Measurements from ENCODE around the gene FAM185A.
"Not testable (repeated sequence)": the region's sequence is repeated elsewhere in the genome, so short reads cannot be mapped to it uniquely, and the experiment has no call there.

Gene FAM185A

DNA sequence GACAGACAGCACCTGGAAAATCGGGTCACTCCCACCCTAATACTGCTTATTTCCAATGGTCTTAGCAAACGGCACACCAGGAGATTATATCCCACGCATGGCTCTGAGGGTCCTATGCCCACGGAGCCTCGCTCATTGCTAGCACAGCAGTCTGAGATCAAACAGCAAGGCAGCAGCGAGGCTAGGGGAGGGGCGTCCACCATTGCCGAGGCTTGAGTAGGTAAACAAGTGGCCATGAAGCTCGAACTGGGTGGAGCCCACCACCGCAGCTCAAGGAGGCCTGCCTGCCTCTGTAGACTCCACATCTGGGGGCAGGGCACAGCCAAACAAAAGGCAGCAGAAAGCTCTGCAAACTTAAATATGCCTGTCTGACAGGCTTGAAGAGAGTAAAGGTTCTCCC, 32.1 kb downstream of the FAM185A start:
- DNase-seq = not testable (repeated sequence)

DNA sequence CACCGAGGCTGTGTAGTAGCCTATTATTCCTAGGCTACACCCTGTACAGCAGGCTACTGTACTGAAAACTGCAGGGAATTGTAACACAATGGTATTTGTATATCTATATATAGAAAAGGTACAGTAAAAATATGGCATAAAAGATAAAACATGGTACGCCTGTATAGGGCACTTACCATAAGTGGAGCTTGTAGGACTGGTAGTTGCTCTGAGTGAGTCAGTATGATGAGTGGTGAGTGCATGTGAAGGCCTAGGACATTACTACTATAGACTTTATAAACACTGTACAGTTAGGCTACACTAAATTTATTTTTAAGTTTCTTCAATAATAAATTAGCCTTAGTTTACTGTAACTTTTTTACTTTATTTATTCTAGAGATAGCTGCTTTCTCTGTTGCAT, 40.0 kb downstream of the FAM185A start:
- not testable (repeated sequence) for DNase-seq

DNA sequence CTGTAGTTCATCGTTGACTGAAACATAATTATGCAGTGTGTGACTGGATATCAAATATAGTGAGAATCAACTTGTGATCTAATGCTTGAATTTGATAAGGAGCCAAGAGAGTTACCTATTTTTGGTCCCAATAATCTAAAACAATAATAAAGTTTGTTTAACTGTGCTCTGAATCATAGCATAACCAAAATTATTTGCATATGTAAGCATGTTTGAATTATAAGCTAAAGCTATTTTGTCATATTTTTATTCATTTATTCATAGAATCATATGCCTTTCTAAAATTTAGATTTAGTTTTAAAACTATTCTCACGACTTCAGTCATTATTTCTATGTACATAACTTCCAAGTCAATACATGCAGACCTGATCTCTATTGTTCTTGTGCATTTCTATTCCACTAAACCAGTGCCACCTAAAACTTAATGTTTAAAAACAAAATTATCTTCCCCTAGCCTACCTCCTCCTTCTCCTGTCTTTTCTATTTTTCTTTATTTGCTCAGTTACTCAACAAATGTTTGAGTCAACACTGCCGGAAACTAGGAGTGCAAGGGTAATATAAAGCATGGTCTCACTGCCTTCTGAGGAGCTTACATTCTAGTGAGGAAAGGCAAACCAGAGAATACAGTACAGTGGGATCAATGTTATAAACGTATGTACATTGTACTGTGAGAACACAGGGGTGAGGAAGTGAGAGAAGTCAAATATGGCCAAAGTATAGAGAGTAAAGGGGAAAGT, 41.7 kb downstream of the FAM185A start:
- not testable (repeated sequence) for DNase-seq

DNA sequence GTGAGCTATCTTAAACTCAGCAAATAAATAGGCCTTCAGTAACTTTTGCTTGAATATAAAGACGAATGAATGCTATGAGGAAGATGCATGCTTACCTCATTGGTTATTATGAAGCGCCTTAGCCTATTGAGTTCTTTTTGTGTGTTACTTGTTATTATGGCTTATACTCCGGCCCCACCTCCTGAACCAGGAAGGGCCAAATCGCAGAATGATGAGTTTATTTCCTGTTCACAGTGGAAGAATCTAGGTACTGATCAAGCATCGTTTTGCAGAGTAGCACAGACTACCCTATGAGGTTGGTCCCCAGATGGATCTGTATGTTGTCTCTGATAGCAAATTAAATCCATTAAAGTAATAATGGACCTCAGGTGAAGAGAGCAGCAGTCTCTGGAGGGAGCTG, 42.6 kb downstream of the FAM185A start:
- DNase-seq = not testable (repeated sequence)

DNA sequence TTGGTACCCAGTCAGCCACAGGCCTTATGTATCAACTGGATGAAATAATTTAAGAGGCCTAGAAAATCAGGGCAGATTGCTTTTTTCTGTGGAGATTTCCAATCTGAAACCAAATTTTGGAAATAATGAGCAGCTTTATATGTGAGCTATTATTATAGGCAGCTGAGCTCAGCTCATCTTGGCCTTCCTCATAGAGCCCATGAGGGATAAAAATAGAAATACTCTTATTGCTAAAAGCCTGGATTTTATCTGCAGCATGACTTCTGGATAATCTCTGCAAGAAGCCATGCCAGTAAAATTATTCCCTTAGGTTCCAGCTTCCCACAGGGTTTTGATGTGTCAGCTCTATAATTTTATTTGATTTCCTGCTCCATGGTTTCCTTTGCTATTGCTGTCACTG, 43.0 kb downstream of the FAM185A start:
- DNase-seq = not testable (repeated sequence)

DNA sequence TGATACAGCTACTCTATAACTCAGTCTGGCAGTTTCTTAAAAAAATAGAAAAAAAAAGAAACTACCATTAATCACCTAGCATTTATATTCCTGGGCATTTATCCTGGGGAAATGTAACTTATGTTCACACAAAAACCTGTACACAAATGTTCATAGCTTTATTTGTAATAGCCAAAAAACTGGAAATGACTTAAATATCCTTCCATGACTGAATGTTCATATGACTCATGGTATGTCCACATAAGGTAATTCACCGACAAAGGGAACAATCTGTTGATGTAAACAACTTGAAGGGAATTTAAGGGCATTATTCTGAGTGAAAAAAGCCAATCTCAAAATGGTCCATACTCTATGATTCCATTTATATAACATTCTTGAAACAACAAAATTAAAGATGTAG, 45.8 kb downstream of the FAM185A start:
- DNase-seq = not testable (repeated sequence)

DNA sequence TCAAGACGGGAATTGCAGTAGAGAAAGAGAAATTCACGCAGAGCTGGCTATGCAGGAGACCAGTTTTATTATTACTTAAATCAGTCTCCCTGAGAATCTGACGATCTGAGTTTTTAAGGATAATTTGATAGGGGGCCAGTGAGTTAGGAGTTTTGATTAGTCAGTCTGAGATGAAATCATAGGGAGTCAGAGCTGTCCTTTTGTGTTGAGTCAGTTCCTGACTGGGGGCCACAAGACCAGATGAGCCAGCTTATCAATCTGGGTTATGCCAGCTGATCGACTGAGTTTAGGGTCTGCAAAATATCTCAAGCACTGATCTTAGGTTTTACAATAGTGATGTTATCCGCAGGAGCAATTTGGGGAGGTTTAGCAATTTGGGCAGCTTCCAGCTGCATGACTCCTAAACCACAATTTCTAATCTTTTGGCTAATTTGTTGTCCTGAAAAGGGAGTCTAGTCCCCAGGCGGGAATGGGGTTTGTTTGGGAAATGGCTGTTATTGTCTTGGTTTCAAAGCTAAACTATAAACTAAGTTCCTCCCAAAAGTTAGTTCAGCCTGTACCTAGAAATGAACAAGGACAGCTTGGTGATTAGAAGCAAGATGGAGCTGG, 47.3 kb downstream of the FAM185A start:
- not testable (repeated sequence) for DNase-seq

DNA sequence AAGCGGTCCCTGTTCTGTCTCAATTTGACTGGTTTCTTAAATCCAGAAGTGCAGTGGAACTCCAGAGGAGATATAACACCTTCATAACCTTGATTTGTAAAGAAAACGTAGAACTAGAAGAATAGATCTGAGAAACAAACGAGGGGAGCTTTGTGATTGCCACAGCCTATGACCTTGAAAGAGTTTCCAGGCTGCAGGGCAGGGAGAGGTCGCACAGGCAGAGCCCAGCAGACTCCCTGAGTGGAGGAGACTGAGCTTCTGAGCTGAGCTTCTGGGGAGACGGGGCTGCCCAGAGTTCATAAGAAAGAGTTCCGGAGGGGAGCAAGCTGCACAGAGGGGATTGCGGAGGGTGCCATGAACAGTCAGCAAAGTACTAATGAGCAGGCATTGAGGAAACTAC, 57.8 kb downstream of the FAM185A start:
- no peak for DNase-seq

DNA sequence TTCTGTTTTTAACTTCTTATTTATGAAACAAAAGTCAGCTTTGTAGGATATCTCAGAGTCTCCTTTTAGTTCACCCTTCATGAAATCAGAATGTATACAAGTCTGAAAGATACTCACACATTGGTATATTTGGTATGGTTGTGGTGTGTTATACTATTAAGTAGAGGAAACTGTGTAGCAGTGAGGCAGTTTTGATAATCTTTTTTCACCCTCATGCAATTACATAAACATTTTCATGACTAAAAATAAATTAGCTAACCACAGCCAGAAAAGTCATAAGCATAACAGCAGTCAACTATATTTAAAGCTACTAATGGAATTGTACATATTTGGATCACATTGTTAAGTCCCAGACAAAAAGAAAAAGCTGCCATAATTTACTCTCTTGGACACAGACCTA, 62.1 kb downstream of the FAM185A start:
- no peak for DNase-seq

DNA sequence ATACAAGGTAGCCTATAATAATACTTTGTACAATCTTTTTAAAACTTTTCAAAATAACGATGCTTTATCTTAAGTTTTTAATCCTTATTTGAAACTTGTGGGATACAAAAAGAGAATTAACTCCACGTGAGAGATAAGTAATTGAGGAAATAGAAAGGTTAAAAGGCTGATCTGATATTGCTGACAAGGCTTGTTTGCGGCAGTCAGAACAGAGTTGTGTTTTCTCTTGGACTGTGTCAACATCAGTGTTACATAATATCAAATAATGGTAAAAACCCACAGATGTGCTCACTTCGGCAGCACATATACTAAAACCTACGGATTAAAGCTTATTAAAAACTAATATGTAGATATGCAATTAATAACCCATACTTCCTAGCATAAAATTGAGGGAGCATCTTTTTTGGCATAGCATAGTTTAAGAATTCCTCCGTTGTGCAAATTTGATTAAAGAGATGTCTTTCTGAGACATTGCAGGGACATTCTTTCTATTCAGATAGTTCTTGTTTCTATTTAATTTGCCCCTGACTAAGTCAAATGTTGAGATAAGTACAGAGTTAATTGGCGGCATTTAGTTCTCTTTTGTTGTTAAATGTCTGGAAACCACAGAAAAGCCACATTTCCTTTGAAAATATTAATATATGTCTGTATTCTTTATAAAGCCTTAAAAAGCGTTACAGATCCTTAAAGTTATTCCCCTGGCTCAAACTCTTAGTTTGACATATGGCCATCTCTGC, 63.3 kb downstream of the FAM185A start:
- DNase-seq = peak; percentile 58

DNA sequence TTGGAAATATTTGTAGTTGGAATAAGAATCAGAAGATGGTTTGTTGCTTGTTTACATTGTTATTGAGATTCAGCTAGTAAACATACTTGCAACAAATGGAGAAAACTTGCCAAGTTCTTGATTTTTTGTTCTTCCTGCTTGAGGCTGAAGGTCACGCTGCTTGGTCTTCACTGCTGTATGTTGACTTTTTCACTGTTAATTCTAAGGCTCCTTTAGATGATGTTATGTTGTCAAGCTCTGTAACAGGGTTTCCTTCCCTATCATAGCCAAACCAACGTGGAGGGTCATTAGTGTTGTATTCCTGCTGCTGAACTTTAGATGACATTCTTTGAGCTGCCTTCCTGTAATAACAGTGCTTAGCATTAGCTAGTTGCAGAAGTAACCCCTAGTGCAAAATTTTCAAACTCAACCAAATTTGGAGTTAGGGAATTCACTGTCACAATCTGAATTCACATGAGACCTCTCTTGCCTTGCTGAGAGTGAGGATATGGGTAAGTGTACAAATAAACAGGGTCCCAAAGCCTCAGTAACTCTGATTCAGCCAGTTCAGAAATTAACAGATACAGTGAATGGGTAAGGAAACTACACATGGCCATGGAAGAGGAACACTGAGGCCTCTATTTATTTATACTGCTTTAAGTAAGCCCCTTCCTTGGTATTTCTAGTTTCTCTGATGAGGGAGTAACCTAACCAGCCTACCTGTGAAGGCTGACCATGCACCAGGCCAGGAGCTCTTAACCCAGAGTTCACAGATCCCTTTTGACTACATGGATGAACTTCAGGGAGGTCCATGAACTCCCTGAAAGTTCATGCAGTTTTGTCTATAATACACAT, 64.6 kb downstream of the FAM185A start:
- no peak for DNase-seq

DNA sequence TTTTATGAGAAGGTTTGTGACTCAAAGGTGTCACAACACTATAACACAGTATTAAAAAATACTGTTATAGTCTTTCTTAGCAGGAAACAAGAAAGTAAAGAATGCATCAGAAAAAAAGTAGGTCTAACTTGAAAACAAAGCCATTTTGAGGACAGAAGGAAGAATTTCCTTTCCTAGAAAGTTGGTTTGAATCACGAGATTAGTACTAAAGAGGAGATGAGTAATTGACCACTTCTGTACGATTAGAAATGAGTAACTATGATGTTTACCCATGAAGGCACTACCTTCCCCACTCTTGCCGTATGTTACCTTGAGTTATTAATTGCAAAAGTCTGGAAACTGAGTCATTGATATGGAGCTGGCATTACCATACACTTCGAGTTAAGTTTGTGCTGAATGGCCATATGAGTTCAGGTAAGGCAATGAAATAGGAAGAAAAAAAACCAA, 65.2 kb downstream of the FAM185A start:
- no peak for DNase-seq

DNA sequence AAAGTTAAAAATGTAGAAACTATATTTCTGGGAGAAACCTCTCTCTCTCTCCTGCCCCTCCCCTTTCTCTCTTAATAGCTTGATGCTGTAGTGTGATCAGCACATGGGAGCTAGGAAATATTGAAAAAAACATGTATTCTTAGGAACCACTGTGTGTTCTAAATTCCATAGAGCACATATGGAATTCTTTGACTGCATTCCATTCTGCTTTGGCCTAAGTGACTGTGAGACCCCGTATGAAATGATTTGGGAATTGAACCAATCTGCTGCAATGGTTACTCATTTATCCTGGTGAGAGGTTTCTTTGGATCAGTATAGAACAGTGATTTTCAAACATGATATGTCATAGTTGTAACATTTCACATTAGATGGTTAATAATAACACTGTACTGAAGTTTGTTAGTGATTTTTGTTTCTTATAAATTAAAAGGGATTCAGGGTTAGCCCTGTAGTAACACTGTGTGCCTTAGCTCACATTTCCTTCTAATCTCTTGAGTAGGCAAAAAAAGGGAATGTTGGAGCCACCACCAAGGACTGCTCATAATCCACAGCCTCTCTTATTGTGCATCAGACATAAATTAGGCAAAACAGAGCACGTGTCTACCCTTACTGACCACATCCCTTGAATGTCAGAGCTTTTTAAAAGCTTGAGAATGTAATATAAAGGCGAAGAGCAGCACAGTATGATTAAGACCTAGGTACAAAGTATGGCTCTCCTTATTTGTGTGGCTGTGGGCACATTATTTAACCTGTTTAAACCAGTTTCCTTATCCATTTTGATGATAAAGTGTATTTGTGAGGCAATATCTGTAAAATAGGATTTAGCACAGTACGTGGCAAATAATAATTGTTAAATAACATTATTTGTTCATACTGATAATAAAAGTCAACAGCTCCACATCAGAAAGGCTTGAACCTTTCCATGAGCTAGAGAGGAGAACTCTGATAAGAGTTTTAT, 69.1 kb downstream of the FAM185A start:
- no peak for DNase-seq

DNA sequence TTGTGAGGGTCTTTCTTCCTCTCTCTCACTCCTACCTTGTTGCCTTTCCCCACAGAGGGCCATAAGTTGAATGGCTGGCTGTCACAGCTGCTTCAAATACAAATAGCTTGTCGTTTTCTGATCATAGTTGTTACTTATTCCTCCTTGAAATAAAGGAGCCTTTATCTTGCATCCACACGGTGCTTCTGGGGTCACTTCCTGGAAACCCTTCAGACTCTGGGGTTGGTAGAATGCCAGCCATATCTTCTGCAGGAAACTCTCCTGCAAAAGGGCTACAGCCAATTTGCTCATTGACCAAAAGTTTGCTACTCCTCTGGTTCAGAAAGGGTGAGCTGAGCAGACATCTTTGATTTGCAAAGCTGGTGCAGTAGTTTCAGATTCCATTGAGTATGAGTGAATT, 70.4 kb downstream of the FAM185A start:
- peak; percentile 89 for DNase-seq

DNA sequence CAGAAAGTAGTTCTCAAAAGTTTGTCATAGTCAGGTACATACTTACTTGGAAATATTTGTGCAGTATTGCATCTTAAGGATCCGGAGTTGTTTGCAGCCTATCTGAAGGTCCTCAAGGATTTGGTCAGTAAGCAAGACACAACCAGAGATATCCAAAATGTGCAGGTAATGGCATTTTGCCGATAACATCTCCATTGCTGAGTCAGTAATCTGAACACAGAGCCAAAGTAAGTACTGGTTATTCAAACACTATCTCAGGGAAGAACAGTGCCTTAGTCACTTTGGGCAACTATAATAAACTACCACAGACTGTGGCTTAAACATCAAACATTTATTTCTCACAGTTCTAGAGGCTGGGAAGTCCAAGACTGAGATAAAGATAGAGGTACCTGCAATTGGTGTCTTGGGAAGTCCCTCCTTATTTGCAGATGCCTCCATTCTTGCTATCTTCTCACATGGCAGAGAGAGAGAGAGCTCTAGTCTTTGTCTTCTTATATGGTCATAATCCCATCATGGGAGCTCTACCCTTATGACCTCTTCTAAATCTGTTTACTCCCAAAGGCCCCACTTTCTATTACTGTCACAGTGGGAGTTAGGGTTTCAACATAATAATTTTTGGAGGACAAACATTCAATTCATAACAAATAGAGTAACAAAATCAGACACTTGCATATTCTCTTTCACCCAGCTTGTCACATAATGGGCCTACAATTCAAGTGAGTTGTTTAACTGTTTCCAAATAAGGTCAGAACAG, 73.4 kb downstream of the FAM185A start:
- no peak for DNase-seq

DNA sequence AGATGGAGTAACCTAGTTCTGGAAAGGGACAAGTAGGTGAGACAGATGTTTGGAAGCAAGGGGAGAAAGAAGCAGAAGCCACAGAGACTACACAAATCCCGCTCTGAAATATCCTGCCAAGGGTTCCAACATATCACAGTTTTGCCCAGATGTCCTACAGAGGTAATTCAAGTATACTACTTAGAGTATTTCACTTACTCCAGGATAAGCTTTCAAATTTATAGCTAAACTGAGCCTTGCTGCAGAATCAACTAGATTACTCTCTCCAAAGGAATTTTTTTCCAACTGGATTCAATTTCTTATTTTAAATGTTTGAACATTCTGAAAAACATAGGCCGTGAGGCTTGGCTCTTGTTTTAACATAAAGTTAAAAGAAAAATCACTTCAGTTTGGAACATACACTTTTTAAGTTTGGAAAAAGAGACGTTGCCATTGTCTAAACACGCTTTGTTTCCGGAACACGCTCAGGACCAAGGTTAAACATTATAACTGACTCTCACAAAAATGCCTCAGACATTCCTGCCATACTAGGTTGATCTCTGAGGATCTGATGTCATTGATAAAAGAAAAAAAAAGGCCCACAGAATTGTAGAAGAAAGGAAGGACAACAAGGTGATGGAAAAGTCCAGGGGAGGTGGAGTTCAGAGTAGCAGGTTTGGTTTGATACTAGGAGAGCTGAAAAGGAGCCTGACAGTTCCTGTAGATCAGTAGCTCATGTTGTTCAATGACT, 74.8 kb downstream of the FAM185A start:
- DNase-seq = no peak

DNA sequence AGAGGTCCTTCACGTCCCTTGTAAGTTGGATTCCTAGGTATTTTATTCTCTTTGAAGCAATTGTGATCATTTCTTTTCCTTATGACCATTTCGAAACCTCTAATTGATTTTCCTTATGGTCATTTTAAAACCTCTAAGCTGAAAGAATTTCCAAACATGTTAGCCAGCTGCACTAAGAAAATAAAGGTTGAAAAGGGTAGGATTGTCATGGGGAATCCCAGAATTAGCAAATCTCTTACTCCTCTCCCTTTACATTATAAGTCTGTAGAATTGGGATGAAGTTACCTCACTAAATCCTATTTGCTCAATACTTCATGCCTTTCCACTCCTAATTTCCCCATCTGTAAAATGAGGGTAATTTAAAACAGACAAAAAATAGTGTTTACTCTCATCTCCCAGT, 79.5 kb downstream of the FAM185A start:
- no peak for DNase-seq

DNA sequence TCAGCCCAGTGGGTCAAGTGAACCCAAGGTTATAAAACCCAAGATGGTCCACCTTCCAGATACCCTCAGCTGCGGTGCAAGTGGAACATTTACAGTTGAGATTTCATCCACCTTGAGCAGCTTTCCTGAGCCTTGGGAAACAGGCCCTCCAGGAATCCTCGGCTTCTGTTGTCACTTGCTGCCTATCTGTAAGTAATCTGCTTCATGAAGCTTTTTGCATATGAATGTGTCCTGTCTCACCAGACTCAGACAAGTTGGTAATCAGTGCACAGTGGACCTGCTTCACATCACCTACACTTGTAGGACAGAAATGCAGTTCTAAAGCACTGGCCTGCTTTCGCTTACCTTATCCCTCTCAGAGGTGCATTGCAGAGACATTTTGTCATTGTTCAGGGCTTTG, 80.3 kb downstream of the FAM185A start:
- DNase-seq = no peak

DNA sequence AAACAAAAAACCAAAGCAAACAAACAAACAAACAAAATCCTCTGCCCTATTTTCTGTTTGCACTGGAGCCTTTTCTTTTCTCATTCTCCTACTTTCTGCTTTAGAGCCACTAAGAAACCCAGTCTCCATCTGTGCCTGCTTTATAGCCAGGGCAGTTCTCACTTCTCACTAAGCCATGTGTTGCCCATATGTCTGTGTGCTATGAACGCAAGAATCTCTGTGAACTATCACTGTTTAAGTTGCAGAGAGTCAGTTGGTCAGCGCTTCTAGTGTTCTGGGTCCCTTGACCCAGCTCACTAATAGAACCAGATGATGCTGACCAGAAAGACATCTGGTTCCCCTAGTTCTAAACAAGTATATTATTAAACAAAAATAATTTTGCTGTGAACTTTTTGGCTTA, 81.4 kb downstream of the FAM185A start:
- no peak for DNase-seq

DNA sequence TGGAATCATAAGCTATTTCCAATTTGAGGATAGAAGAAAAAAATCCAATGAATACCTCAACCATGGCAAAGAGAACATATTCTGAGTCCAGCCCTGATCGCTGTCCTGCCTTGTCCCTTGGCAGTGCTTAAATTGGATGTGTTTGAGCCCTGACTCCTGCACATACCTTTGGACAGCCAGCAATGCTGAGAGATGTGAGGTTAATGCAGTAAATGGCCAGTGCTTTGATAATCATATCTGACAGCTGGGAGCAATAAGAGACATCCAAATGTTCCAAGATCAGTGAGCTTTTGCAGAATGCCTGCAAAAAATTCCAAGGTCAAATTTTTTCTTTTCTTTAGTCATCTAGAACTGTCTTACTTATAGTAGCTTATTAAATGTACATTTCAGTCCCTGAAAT, 83.9 kb downstream of the FAM185A start:
- DNase-seq = no peak
